Keratinocyte (primary cell): Measurements from ENCODE around the gene TMEM204.

ENCODE experiments used
- EZH2 ChIP-seq: IDR thresholded peaks from one replicate; pipeline ENCODE4 v1.6.1; 2012; ENCODE audit warnings: inconsistent platforms, mild to moderate bottlenecking, low read length, moderate library complexity
- TF ChIP-seq, protein P1 (sequence below), 3 experiments: IDR thresholded peaks in 1 of 3; conservative IDR thresholded peaks in 1 of 3; optimal IDR thresholded peaks in 1 of 3; 2 replicates in 2 of 3; 3 replicates in 1 of 3; pipeline versions ENCODE3 to v1.5.1; 2011; ENCODE audit warnings: low read length in 3 of 3, mild to moderate bottlenecking in 3 of 3, moderate library complexity in 2 of 3, control low read depth in 1 of 3, inconsistent platforms in 1 of 3; ENCODE audit not compliant: insufficient read depth in 2 of 3; ENCODE audit errors: extremely low read depth in 1 of 3

GRCh38 chr16:1567988-1568387, 34.5 kb downstream of the TMEM204 start:
- TF ChIP-seq, protein P1, sequence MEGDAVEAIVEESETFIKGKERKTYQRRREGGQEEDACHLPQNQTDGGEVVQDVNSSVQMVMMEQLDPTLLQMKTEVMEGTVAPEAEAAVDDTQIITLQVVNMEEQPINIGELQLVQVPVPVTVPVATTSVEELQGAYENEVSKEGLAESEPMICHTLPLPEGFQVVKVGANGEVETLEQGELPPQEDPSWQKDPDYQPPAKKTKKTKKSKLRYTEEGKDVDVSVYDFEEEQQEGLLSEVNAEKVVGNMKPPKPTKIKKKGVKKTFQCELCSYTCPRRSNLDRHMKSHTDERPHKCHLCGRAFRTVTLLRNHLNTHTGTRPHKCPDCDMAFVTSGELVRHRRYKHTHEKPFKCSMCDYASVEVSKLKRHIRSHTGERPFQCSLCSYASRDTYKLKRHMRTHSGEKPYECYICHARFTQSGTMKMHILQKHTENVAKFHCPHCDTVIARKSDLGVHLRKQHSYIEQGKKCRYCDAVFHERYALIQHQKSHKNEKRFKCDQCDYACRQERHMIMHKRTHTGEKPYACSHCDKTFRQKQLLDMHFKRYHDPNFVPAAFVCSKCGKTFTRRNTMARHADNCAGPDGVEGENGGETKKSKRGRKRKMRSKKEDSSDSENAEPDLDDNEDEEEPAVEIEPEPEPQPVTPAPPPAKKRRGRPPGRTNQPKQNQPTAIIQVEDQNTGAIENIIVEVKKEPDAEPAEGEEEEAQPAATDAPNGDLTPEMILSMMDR (optimal IDR thresholded peaks at IDR 0.05 in 1 of 3, IDR thresholded peaks at IDR 0.05 in 1 of 3, conservative IDR thresholded peaks at IDR 0.05 in 1 of 3; ENCODE audit: extremely low read depth in 1 of 3, insufficient read depth in 2 of 3, low read length in 3 of 3), result no peak
- TF ChIP-seq EZH2, result no peak
